Neural progenitor cell (in vitro differentiated cells): ENCODE results near the gene TMEM219.

Source experiments
- CTCF ChIP-seq: fragments of 200-600 bp; sonication (generic); IDR thresholded peaks from 2 replicates; pipeline ENCODE4 v1.5.1; 2017; ENCODE audit warnings: antibody characterized with exemption, mild to moderate bottlenecking
- EZH2phosphoT487 ChIP-seq: fragments of 200-600 bp; sonication (generic); IDR thresholded peaks from 2 replicates; pipeline ENCODE4 v1.6.1; 2017; ENCODE audit warnings: antibody characterized with exemption

DNA sequence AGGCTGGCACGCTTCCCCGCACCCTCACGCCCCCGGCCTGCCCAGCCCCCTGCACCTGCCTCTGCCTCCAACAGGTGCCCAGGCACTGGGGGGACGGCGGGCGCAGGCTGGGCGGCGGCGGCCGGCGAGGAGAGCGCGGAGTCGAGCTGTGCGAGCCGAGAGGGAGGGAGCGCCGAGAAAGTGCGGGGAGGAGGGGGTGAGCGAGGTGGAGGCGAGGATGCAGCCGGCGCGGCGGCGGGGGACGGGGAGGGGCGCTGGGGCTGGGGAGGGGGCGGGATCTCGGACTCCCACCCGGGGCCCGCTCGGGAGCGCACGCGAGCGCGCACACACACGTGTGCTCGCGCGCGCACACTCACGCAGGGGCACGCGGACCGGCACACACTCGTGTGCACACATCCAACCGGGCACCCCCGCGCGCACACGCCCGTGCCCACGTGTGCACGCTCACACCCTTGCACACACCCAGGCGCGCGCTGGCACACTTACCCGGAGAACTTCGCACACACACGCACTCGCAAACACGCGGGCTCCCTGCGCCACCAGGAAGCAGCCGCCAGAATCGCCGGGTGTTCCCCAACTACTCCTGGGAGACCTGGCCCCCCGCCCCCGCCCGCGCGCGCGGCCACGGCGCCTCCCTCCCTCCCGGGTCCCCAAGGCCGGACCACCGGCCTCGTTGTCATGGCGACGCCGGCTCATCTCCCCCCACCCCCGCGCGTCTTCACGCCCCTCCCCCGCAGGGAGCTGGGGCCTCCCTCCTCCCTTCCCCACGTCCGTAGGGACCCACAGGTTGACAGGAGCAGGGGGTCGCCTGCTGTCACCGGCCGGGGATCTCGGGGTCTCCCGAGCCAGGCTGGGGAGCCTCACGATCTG, 49.2 kb downstream of the TMEM219 start, which contains the start of gene DOC2A:
- no peak for TF ChIP-seq EZH2phosphoT487
- no peak for TF ChIP-seq CTCF
